Endothelial cell of umbilical vein (primary cell): ENCODE measurements around the gene TMEM186. TPM values are rescaled to one million over a fixed set of nuclear protein-coding genes. Genes with fewer than 3 reads are reported as not detected.

ENCODE experiments used
- BruUV-seq: library from RNA; stranded (reverse); fragments of 400-500 nt; replicated peaks from 2 replicates; lab custom pipeline; 2021; lab: Mats Ljungman, UMichigan
- CTCF ChIA-PET: fragments of 300-600, 350-600 bp; sonication (Branson Sonifier 250); formaldehyde crosslinking; loops from one replicate; lab custom pipeline; 2021; ENCODE audit warnings: antibody characterized with exemption, inconsistent platforms; lab: Charles Lee
- POLR2A ChIA-PET: fragments of 300-600, 350-600 bp; sonication (Branson Sonifier 250); formaldehyde crosslinking; loops from one replicate; lab custom pipeline; 2021; ENCODE audit warnings: antibody characterized with exemption, inconsistent platforms; lab: Charles Lee
- DNase-seq: peaks from one replicate; pipeline ENCODE4 v3.0.0-alpha.2; 2011; ENCODE audit warnings: low read depth, low spot score
- FAIRE-seq: peaks from 2 replicates; lab custom pipeline; 2011; peaks lifted over from hg19 to GRCh38; lab: Jason Lieb, UNC
- H2AFZ ChIP-seq: 2 replicates; pipeline ENCODE4 v1.6.0; 2012; ENCODE audit warnings: low read depth, low read length, control low read depth, inconsistent platforms
- H3K27ac ChIP-seq: 2 replicates; pipeline ENCODE4 v1.5.1; 2011; ENCODE audit warnings: low read depth, mild to moderate bottlenecking, control low read depth, low read length, moderate library complexity; ENCODE audit not compliant: insufficient read depth
- H3K27me3 ChIP-seq, 2 experiments: 2 replicates each; pipeline versions ENCODE4 v1.6.0 to v1.6.1; 2011; ENCODE audit warnings: low read length in 2 of 2, mixed read lengths in 1 of 2; ENCODE audit not compliant: control insufficient read depth in 2 of 2, insufficient read depth in 2 of 2
- H3K36me3 ChIP-seq, 2 experiments: 2 replicates in 1 of 2; 3 replicates in 1 of 2; pipeline ENCODE4 v1.5.1; 2011; ENCODE audit warnings: low read length in 2 of 2, mild to moderate bottlenecking in 1 of 2, moderate library complexity in 1 of 2; ENCODE audit not compliant: control insufficient read depth in 2 of 2, insufficient read depth in 2 of 2; ENCODE audit errors: extremely low read depth in 1 of 2
- H3K4me1 ChIP-seq: 3 replicates; pipeline ENCODE4 v1.5.1; 2011; ENCODE audit warnings: mild to moderate bottlenecking, low read length; ENCODE audit not compliant: control insufficient read depth, insufficient read depth; ENCODE audit errors: extremely low read depth
- H3K4me2 ChIP-seq: 2 replicates; pipeline ENCODE4 v1.6.1; 2011; ENCODE audit warnings: low read length, control low read depth, mixed read lengths; ENCODE audit not compliant: insufficient read depth
- H3K4me3 ChIP-seq, 3 experiments: fragments of 200-600 bp in 1 of 3; sonication (generic), shearing (Covaris generic) in 1 of 3; replicated peaks in 1 of 3; 2 replicates each; pipeline ENCODE4 v1.5.1; 2011 to 2016; ENCODE audit warnings: control low read depth in 3 of 3, low read length in 3 of 3, mild to moderate bottlenecking in 2 of 3, inconsistent platforms in 1 of 3, low read depth in 1 of 3, moderate library complexity in 1 of 3; ENCODE audit not compliant: insufficient read depth in 1 of 3
- H3K79me2 ChIP-seq: 2 replicates; pipeline ENCODE4 v1.6.0; 2012; ENCODE audit warnings: low read length, inconsistent platforms; ENCODE audit not compliant: control insufficient read depth, insufficient read depth
- H3K9ac ChIP-seq: replicated peaks from 2 replicates; pipeline ENCODE3; 2011; ENCODE audit warnings: low read length, control low read depth; ENCODE audit not compliant: insufficient read depth; ENCODE audit errors: extremely low read depth
- H3K9me1 ChIP-seq: replicated peaks from 3 replicates; pipeline ENCODE4 v1.6.0; 2011; ENCODE audit warnings: mild to moderate bottlenecking, low read length; ENCODE audit not compliant: control insufficient read depth, insufficient read depth; ENCODE audit errors: extremely low read depth
- H3K9me3 ChIP-seq: replicated peaks from 2 replicates; pipeline ENCODE4 v1.5.1; 2012; ENCODE audit warnings: low read length, inconsistent platforms; ENCODE audit not compliant: control insufficient read depth, insufficient read depth
- H4K20me1 ChIP-seq: replicated peaks from 2 replicates; pipeline ENCODE3; 2011; ENCODE audit warnings: mild to moderate bottlenecking, low read length; ENCODE audit not compliant: control insufficient read depth, insufficient read depth; ENCODE audit errors: extremely low read depth
- CTCF ChIP-seq, 2 donors: IDR thresholded peaks; 1 replicate in 1 of 2; 2 replicates in 1 of 2; pipeline ENCODE4 v1.5.1; 2011; ENCODE audit warnings: low read length in 2 of 2, mild to moderate bottlenecking in 2 of 2, moderate library complexity in 2 of 2, control low read depth in 1 of 2, inconsistent platforms in 1 of 2, low read depth in 1 of 2; ENCODE audit not compliant: insufficient read depth in 1 of 2; ENCODE audit errors: extremely low read depth in 1 of 2
- EZH2 ChIP-seq: IDR thresholded peaks from 2 replicates; pipeline ENCODE4 v1.6.1; 2012; ENCODE audit warnings: borderline replicate concordance, low read depth, mild to moderate bottlenecking, moderate library complexity, low read length, inconsistent platforms; ENCODE audit not compliant: severe bottlenecking
- FOS ChIP-seq: IDR thresholded peaks from 2 replicates; pipeline ENCODE4 v1.6.1; 2011; ENCODE audit warnings: mild to moderate bottlenecking, low read length, moderate library complexity, borderline replicate concordance; ENCODE audit not compliant: insufficient read depth
- GATA2 ChIP-seq: IDR thresholded peaks from 2 replicates; pipeline ENCODE4 v1.7.0; 2011; ENCODE audit warnings: low read depth, mild to moderate bottlenecking, moderate library complexity, mixed read lengths, low read length; ENCODE audit not compliant: insufficient read length, insufficient read depth
- JUN ChIP-seq: IDR thresholded peaks from 2 replicates; pipeline ENCODE4 v1.6.1; 2011; ENCODE audit warnings: borderline replicate concordance, low read depth; ENCODE audit not compliant: insufficient read length, insufficient read depth
- MAX ChIP-seq: IDR thresholded peaks from 2 replicates; pipeline ENCODE4 v1.6.1; 2011; ENCODE audit not compliant: insufficient read depth, insufficient read length
- MYC ChIP-seq: IDR thresholded peaks from one replicate; pipeline ENCODE4 v1.6.1; 2011; ENCODE audit warnings: mild to moderate bottlenecking, low read depth, low read length
- POLR2AphosphoS5 ChIP-seq: IDR thresholded peaks from 2 replicates; pipeline ENCODE4 v1.6.1; 2012; ENCODE audit warnings: low read depth, mild to moderate bottlenecking, control low read depth, low read length, moderate library complexity; ENCODE audit not compliant: insufficient read depth
- dilution Hi-C: fragments of 300-500 bp; cut with MboI; formaldehyde crosslinking; loops from one replicate; pipeline ENCODE4 v1.15.0; 2019; ENCODE audit warnings: low sequenced_read_pairs; ENCODE audit not compliant: extremely low pct_ligation_motif_present
- intact Hi-C: fragments of 100-400 bp; cut with micrococcal nuclease; formaldehyde crosslinking; loops from one replicate; pipeline ENCODE4 v1.10.0; 2022
- polyA plus RNA-seq, 4 experiments: library from polyadenylated mRNA; depleted of rRNA in 3 of 4; stranded (reverse) in 3 of 4; unstranded in 1 of 4; fragments of >200 nt; gene quantifications; 2 replicates each; pipeline versions ENCODE4 v1.2.1 to v1.2.3, GENCODE V29; 2011 to 2012; ENCODE audit warnings: missing spikeins in 1 of 4
- total RNA-seq: library from RNA; stranded (reverse); gene quantifications from 2 replicates; pipeline ENCODE4 v1.2.3, GENCODE V29; 2021

TMEM186 gene
- total and polyA plus RNA-seq, 2 donors (not counting 3 experiments of a cell fraction or from before 2014, with no cell fraction given): 8.0 to 9.6 TPM

- H3K36me3 ChIP-seq: no peaks in the 10 kb centered on the region
- H3K9ac ChIP-seq: no peak overlapping the region
- no peaks in the 10 kb centered on the region for H3K79me2 ChIP-seq
- H4K20me1 ChIP-seq: no peaks in the 10 kb centered on the region
- no peaks in the 10 kb centered on the region for H3K9me3 ChIP-seq
- no peak for FAIRE-seq
- no peaks in the 10 kb centered on the region for H3K9me1 ChIP-seq
- no peak overlapping the region for H3K27ac ChIP-seq
- H3K27me3 ChIP-seq: no peaks in the 10 kb centered on the region
- POLR2A ChIA-PET: no interaction called here
- intact Hi-C loops: no loop called here
- H3K4me2 ChIP-seq: no peak overlapping the region
- H3K4me1 ChIP-seq: no peaks in the 10 kb centered on the region
- CTCF ChIA-PET: no interaction called here
- dilution Hi-C loops: no loop called here
- TF ChIP-seq GATA2 (no peak), EZH2 (no peak), POLR2AphosphoS5 (no peak), FOS (no peak), CTCF (IDR thresholded peaks at IDR 0.05; ENCODE audit: extremely low read depth in 1 of 2, insufficient read depth in 1 of 2, low read depth in 1 of 2, low read length in 2 of 2) (no peak), MYC (no peak), JUN (no peak), MAX (no peak)
- no peak overlapping the region for H3K4me3 ChIP-seq
- no peak overlapping the region for H2AFZ ChIP-seq
- no TSS peak for BruUV-seq
- no peak for DNase-seq
These were observed 32.8 kb downstream of the TMEM186 start for GRCh38 chr16:8764525-8765250.
